GM19468 (cell line): ENCODE data around the gene CCPG1.
"Not testable (repeated sequence)": the region's sequence is repeated elsewhere in the genome, so short reads cannot be mapped to it uniquely, and the experiment has no call there.

ENCODE experiments used
- ATAC-seq: cut with Tn5 transposase; IDR thresholded peaks from one replicate; pipeline ENCODE4 v1.9.1; 2021; ENCODE audit warnings: mild to moderate bottlenecking, moderate library complexity, moderate number of reproducible peaks; ENCODE audit not compliant: unreplicated experiment; ENCODE audit errors: extremely low read depth

CCPG1 gene, protein sequence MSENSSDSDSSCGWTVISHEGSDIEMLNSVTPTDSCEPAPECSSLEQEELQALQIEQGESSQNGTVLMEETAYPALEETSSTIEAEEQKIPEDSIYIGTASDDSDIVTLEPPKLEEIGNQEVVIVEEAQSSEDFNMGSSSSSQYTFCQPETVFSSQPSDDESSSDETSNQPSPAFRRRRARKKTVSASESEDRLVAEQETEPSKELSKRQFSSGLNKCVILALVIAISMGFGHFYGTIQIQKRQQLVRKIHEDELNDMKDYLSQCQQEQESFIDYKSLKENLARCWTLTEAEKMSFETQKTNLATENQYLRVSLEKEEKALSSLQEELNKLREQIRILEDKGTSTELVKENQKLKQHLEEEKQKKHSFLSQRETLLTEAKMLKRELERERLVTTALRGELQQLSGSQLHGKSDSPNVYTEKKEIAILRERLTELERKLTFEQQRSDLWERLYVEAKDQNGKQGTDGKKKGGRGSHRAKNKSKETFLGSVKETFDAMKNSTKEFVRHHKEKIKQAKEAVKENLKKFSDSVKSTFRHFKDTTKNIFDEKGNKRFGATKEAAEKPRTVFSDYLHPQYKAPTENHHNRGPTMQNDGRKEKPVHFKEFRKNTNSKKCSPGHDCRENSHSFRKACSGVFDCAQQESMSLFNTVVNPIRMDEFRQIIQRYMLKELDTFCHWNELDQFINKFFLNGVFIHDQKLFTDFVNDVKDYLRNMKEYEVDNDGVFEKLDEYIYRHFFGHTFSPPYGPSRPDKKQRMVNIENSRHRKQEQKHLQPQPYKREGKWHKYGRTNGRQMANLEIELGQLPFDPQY

DNA sequence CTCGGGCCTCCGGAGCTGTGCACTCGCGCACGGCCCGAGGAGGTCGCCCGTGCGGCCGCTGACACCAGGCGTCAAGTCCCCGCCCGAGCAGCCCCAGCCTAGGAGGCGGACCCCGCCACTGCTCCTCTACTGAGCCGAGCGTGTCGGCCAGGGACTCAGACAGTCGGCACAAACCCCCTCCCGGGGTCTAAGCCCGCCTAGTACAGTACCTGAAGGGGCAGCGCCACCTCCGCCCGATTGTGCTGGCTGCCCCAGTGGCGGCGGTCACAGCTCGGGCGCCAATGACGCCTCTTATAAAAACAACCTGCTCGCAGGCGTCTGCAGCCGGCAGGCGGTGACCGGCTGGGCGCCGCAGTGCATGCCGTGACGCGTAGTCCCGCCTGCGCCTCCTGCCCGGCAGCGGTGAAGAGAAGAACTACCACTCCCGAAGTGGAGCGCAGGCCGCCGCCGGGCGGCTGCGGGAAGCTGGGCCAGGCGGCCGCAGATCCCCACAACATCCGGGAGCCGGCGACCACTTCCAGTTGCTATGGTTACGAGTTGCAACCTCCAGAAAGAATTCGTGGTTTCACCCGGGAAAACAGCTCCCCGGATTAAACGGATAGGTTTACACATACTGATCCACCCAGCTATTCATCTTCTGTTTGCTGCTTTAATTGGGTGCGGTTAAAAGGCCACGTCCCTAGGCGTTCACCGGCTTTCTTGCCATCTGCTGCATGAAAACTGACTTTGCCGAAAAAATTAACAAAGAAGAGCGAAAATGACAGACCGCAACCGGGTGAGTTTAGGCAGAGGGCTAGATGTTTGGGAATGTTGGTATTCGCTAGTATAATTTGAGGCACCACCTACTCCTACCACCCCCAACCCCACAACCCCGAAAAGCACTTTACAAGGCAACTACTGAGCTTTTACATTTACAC, at the start of gene CCPG1, which contains the start of gene PIERCE2:
TSS of gene CCPG1 (minus strand) at position 348 of the 917 bp plus-strand sequence. CDS start 18,935 bp downstream, outside the sequence.
TSS of gene PIERCE2 (plus strand) at position 484 of the 917 bp plus-strand sequence. CDS start at position 758, 274 bp downstream.
- ATAC-seq = peak; percentile 93

DNA sequence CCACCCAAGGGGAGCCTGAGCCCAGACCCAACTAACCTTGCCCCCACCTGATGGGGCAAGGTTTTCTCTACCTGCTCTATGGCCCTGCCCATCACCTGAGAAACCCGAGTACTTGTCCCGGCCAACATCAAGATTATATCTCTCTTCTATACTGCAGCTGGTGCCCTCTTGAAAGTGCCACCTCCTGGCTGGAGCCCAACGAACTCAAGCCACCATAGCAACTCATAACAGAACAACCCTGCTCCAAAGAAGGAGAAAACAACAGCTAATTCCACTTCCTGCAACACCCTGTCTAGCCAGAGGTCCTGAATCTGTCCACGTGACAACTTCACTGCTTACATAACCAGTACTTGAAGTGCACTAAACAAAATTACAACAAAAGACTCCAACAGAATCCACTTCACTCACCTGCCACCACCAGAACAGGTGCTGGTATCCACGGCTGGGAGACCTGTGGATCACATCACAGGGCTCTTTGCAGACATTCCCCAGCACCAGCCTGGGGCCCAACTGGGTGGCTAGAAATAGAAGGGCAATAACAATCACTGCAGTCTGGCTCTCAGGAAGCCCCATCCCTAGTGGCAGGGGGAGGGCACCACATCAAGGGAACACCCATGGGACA, 49.4 kb upstream of the CCPG1 start:
- no peak for ATAC-seq

DNA sequence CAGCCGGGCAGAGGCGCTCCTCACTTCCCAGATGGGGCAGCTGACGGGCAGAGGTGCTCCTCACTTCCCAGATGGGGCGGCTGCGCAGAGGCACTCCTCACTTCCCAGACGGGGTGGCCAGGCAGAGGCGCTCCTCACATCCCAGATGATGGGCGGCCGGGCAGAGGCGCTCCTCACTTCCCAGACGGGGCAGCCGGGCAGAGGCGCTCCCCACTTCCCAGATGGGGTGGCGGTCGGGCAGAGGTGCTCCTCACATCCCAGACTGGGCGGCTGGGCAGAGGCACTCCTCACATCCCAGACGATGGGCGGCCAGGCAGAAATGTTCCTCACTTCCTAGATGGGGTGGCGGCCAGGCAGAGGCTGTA, 38.9 kb upstream of the CCPG1 start:
- ATAC-seq = not testable (repeated sequence)

DNA sequence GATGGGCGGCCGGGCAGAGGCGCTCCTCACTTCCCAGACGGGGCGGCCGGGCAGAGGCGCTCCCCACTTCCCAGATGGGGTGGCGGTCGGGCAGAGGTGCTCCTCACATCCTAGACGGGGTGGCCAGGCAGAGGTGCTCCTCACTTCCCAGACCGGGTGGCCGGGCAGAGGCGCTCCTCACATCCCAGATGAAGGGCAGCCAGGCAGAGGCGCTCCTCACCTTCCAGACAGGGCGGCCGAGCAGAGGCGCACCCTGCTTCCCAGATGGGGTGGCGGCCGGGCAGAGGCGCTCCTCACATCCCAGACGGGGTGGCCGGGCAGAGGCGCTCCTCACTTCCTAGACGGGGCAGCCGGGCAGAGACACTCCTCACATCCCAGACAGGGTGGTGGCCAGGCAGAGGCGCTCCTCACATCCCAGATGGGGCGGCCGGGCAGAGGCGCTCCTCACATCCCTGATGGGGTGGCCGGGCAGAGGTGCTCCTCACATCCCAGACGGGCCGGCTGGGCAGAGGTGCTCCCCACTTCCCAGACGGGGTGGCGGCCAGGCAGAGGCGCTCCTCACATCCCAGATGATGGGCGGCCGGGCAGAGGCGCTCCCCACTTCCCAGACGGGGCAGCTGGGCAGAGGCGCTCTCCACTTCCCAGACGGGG, 38.3 kb upstream of the CCPG1 start:
- ATAC-seq = not testable (repeated sequence)

DNA sequence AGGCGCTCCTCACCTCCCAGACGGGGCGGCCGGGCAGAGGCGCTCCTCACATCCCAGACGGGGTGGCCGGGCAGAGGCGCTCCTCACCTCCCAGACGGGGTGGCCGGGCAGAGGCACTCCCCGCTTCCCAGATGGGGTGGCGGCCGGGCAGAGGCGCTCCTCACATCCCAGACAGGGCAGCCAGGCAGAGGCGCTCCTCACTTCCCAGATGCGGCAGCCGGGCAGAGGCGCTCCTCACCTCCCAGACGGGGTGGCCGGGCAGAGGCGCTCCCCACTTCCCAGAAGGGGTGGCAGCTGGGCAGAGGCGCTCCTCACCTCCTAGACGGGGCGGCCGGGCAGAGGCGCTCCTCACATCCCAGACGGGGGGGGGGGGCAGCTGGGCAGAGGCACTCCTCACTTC, 37.8 kb upstream of the CCPG1 start:
- ATAC-seq = not testable (repeated sequence)

DNA sequence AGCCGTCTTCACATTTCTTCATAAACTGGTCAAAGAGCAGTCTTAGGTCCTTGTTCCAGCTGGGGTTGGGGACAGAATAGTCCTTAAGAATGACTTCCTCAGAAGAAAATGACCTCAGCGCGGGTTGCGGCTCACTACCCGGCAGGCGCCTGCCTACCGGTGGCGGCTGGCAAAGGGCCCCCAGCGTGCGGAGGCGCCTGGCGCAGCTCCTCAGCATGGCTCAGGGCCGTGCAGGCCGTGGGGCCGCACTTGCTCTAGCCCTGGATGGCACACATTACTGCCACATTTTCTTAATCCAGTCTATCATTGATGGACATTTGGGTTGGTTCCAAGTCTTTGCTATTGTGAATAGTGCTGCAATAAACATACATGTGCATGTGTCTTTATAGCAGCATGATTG, 35.0 kb upstream of the CCPG1 start:
- not testable (repeated sequence) for ATAC-seq

DNA sequence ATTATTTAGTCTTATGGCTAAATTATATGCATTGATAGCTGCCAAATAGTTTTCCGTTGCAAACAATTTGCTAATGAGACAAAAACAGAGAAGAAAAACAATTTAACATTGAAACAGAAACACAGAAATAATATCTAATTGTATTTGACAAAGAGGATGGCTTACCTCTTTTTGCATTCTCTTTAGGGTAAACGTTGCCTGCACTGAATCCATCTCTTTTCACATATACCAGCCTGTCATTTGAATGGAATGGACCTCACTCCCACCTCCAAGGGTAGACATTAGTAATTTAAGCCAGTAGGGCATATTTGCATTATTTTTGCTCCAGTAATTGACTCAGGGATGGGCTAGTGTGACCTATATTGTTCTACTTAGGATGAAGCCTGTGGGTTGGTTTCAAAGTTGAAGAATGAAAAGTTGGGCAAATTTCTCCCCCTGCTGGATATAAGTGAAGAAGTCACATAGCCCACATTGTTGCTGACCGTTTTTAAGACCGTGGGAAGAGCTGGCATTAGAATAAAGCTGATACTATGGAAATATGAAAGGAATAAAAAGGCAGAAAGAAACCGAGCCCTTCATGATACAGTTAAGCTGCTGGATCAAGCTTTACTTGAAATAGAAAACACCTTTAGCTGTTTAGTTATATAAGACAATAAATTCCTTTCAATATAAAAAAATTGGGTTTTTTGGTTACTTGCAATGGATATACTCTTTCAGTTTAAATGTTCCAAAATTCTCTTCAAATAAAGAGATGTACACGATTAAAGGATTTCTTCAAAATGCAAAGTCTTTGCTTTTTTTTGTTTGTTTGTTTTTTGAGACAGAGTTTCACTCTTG, 27.0 kb upstream of the CCPG1 start:
- peak; percentile 41 for ATAC-seq

DNA sequence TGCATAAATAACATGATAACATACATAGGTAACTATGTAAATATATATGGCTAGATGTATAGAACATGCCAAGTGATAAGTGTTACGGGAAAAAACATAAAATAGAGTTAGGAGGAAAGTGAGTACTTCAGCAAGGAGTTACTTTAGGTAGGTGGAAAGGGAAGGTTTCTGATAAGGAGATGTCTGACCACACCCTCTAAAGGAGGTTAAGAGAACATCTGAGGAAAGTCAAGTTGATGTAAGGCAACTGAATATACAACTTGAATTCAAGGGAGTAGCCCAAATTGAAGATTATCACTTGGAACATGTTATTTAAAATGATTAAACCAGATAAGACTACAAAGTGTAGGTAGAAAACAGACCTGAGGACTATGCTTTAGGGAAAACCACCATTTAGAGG, 13.9 kb upstream of the CCPG1 start:
- no peak for ATAC-seq

DNA sequence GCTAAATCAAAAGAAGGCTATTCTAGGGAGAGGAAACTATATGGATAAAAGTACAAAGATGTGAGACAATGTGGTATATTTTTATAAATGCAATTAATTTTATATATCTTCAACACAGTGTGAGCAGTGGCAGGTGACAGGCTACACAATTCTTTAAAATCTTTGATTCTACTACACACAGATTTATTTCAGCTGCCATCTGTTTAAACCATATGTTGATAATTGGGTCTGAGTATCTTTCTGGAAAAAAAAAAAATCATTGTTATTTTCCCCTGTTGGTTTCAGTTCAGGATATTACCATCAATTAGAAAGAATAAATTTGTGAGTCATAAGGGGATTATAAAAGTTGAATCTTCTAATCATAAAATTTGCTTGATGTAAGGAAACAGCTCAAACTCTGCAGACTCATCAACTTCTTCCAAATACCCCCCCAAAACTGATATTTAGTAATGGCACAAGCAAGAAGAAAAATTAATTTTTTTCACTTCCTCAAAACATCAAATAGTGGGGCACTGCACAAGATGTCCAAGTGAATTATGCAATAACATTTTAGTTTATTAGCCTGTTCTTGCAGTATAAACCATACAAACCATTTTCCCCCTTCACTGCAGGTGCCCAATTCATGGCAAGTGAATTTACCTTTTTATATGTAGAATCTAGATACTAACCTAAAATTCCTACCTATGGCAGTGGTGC, 12.2 kb upstream of the CCPG1 start:
- ATAC-seq = no peak

DNA sequence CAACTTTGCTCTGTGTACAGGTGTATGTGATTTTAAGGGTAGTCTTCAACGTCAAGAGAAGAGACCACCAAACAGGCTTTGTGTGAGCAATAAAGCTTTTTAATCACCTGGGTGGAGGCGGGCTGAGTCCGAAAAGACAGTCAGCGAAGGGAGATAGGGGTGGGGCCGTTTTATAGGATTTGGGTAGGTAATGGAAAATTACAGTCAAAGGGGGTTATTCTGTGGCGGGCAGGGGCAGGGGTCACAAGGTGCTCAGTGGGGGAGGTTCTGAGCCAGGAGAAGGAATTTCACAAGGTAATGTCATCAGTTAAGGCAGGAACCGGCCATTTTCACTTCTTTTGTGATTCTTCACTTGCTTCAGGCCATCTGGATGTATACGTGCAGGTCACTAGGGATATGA, 9.5 kb upstream of the CCPG1 start:
- ATAC-seq = not testable (repeated sequence)

DNA sequence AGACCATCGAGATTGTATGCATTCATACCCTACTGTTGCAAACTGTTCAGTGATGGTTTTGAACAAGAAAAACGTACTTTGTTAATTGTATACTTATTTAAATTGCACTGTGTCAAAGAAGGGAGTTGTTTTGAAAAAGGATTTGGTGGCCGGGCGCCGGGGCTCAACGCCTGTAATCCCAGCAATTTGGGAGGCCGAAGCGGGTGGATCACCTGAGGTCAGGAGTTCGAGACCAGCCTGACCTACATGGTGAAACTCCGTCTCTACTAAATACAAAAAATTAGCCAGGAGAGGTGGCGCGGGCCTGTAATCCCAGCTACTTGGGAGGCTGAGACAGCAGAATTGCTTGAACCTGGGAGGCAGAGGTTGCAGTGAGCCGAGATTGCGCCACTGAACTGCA, 817 bp upstream of the CCPG1 start:
- not testable (repeated sequence) for ATAC-seq

DNA sequence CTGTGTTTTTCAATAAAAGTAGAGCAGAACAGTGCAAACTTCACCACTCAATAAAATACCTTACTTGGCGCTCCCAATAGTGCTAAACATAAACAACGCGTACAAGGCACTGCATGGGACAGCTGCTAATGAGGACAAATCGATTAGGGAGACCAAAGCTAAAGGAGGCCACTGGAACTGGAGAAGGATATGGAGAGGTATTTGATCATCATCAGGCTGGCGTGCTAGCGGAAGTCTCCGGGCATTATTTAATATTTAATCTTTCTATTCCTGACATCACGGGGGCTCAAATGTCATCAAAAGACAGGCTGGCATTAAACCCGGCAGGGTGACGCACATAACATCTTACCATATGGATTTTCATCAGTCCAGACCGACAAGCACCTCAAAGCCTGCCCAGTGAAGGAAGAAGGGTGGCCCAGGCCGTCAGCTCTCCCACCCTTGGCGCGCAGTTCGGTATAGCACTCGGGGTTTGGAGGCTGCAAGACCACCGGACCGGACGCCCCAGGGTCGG, 604 bp downstream of the CCPG1 start:
- ATAC-seq = no peak

DNA sequence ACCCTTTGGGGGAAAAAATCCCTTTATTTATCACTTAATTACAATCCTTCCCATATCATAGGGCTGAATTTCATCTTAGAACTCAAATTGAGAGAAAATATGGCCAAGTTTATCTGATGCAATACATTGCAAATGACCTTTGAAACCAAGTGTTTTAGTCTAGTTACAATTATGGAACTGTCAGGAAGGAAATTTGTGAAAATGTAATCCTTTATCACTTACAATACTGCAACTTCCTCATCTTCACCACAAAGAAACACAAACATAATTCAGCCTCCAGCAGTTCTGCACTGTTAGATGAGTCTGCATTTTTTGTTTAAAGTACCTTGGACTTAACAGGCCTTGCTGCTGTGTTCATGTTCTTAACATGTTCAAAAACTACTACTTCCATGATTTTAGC, 4.6 kb downstream of the CCPG1 start:
- no peak for ATAC-seq

DNA sequence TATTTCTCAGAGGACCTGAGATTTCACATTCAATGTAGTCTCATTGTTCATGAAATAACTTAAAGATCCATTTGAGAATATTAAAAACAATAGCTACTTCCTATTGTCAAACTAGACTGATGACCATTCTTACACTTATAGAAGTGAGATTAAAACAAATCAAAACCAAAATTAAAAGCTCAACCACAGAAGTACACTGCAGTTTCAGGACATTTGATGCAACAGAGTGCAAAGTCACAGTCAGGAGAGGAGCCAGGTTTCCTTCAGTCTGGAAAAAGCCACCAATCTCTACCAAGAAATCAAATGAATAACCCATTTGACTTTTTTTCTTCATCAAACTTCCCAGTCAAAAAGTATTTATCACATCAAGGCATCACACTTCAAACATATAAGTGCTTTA, 5.5 kb downstream of the CCPG1 start:
- ATAC-seq = no peak

DNA sequence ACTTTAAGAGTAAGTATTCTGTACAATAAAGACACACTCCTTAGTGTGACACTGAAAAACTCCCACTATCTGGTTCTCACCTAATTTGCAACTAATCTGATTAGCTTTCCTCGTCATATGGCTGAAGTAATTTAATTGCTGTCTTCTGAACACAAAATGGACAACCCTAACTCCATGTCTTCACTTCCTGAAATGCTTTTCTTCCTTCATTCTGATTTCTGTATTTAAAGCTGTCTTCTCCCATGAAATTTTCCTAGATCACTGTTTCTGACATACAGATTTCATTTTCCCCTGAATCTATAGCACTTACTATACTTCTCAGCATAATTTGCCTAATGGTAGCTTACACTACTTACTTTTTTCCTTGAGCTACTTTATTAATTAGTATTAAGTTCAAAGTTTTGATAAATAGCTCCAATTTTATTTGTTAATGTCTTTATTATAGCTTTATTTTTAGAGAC, 6.3 kb downstream of the CCPG1 start:
- no peak for ATAC-seq

DNA sequence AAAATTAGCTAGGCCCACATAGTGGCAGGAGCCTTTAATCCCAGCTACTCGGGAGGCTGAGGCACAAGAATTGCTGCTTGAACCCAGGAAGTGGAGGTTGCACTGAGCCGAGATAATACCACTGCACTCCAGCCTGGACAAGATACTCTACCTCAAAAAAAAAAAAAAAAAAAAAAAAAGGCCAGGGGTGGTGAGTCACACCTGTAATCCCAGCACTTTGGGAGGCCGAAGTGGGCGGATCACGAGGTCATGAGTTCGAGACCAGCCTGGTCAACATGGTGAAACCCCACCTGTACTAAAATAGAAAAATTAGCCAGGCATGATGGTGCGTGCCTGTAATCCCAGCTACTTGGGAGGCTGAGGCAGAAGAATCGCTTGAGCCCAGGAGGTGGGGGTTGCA, 8.1 kb downstream of the CCPG1 start:
- ATAC-seq = not testable (repeated sequence)

DNA sequence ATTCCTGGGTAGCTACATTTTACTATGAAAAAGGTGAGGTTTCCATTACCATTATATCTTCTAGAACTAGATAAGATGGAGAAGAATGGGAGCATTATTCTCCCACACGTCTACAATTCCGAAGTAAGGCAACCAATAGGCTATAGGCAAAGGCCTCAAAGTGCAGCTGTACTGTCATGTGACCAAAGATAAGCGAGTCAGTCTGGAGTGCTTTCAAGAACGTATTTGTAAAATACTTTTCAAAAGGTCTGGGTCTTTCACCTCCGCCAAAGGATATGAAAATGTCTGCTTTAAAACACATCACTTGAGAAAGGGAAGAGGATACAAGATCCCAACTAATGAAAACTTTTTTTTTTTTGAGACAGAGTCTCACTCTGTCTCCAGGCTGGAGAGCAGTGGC, 9.9 kb downstream of the CCPG1 start:
- ATAC-seq = no peak

DNA sequence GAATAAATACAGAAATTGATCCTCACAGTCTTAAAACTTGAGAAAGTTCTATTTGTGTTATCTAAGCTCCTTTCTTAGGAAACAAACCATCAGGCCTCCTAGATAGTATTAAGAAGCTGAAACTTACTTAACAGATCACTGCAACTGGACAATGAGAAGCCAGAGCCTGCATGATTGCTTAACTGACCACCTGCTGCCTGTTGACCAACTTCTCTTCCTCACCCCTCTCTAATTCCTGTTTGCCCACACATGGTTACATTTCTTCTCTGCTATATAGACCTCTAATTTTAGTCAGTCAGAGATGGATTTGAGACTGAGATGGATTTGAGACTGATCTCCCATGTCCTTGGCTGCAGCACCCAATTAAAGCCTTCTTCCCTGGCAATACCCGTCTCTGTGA, 13.5 kb downstream of the CCPG1 start:
- ATAC-seq = no peak
